Tibial nerve (tissue), 3 donors: ENCODE measurements around the gene MED4.

Experiments used
- CTCF ChIP-seq, 5 experiments: fragments of 200-600 bp in 3 of 5; fragments of 450-650 bp in 2 of 5; sonication (generic) in 3 of 5; IDR thresholded peaks; one replicate each; pipeline ENCODE4 v1.5.1; 2016 to 2019; ENCODE audit warnings: antibody characterized with exemption in 5 of 5, mild to moderate bottlenecking in 3 of 5, moderate library complexity in 2 of 5
- POLR2A ChIP-seq, 2 donors: fragments of 450-650 bp; IDR thresholded peaks; one replicate each; pipeline ENCODE4 v1.6.1; 2017; ENCODE audit warnings: antibody characterized with exemption in 2 of 2, mild to moderate bottlenecking in 2 of 2, moderate library complexity in 2 of 2

GRCh38 chr13:48096670-48097069 is 1.8 kb upstream of the MED4 start:
- no peak for TF ChIP-seq CTCF (IDR thresholded peaks at IDR 0.05)
- no peak for TF ChIP-seq POLR2A (IDR thresholded peaks at IDR 0.05)
